GM08714 (cell line): ENCODE results near the gene RNASE11.

Experiments used
- H3K4me3 ChIP-seq: fragments of 200-500 bp; sonication (Bioruptor generic); 2 replicates; pipeline ENCODE4 v1.5.1; 2014; ENCODE audit warnings: mild to moderate bottlenecking, low read length, inconsistent platforms
- ZNF274 ChIP-seq: IDR thresholded peaks from 2 replicates; pipeline ENCODE4 v1.6.1; 2012; ENCODE audit warnings: mild to moderate bottlenecking, low read depth, low read length

The RNASE11 gene

GRCh38 chr14:20553024-20553423 is 34.8 kb downstream of the RNASE11 start:
- no peak overlapping the region for H3K4me3 ChIP-seq
- no peak for TF ChIP-seq ZNF274

GRCh38 chr14:20551606-20552005 is 36.2 kb downstream of the RNASE11 start:
- no peak overlapping the region for H3K4me3 ChIP-seq
- TF ChIP-seq ZNF274, result no peak

GRCh38 chr14:20550926-20551325 is 36.9 kb downstream of the RNASE11 start:
- no peak overlapping the region for H3K4me3 ChIP-seq
- TF ChIP-seq ZNF274, result no peak

- no peak overlapping the region for H3K4me3 ChIP-seq
- no peak for TF ChIP-seq ZNF274
These were observed 39.2 kb downstream of the RNASE11 start for GRCh38 chr14:20548414-20549158.

- no peak for TF ChIP-seq ZNF274
These were observed 40.9 kb downstream of the RNASE11 start for GRCh38 chr14:20546877-20547276.

GRCh38 chr14:20539906-20540305 is 47.9 kb downstream of the RNASE11 start:
- no peak for TF ChIP-seq ZNF274

More at GRCh38 chr14:20546877-20547276, 40.9 kb downstream of the RNASE11 start:
- H3K4me3 ChIP-seq, result no peak overlapping the region

More at GRCh38 chr14:20539906-20540305, 47.9 kb downstream of the RNASE11 start:
- no peak overlapping the region for H3K4me3 ChIP-seq
